Muscle of leg (tissue), 11 donors: ENCODE data around the gene EXOC3L4. TPM values are rescaled to one million over a fixed set of nuclear protein-coding genes. Genes with fewer than 3 reads are reported as not detected.

Source experiments
- DNase-seq: peaks from one replicate; pipeline ENCODE4 v3.0.0; 2013
- H3K27ac ChIP-seq: one replicate; pipeline ENCODE4 v1.5.1; 2013; ENCODE audit warnings: mild to moderate bottlenecking, low read length, control low read depth
- H3K27me3 ChIP-seq: one replicate; pipeline ENCODE4 v1.6.1; 2013; ENCODE audit warnings: low read length; ENCODE audit not compliant: control insufficient read depth, insufficient read depth
- H3K36me3 ChIP-seq: one replicate; pipeline ENCODE4 v1.6.1; 2013; ENCODE audit warnings: low read length; ENCODE audit not compliant: control insufficient read depth, insufficient read depth
- H3K4me1 ChIP-seq: one replicate; pipeline ENCODE4 v1.6.1; 2013; ENCODE audit warnings: low read length; ENCODE audit not compliant: control insufficient read depth, insufficient read depth
- H3K4me3 ChIP-seq: one replicate; pipeline ENCODE4 v1.5.1; 2013; ENCODE audit warnings: low read length, control low read depth
- H3K9me3 ChIP-seq: replicated peaks from 2 replicates; pipeline ENCODE4 v1.6.1; 2013; ENCODE audit warnings: low read depth, low read length; ENCODE audit not compliant: control insufficient read depth
- WGBS: methylation state at CpG from one replicate; pipeline ENCODE4 v1.1.5; 2013; ENCODE audit warnings: missing lambda C conversion rate; ENCODE audit not compliant: insufficient coverage; 5-methylcytosine and 5-hydroxymethylcytosine counted together
- polyA plus RNA-seq, 8 donors: library from polyadenylated mRNA; unstranded; fragments of 120-200 nt; gene quantifications; one replicate each; pipeline versions ENCODE4 v1.2.1 to v1.2.3, GENCODE V29; 2013; ENCODE audit warnings: inconsistent platforms in 1 of 8, low replicate concordance in 1 of 8; ENCODE audit not compliant: insufficient read length in 8 of 8, insufficient read depth in 1 of 8
- total RNA-seq: library from RNA; stranded (reverse); fragments of 120-200 nt; gene quantifications from one replicate; pipeline ENCODE4 v1.2.4, GENCODE V29; 2013

Gene EXOC3L4
- total and polyA plus RNA-seq, 9 donors: 0.23 to 1.6 (median 0.62) TPM; not detected in 1

DNA sequence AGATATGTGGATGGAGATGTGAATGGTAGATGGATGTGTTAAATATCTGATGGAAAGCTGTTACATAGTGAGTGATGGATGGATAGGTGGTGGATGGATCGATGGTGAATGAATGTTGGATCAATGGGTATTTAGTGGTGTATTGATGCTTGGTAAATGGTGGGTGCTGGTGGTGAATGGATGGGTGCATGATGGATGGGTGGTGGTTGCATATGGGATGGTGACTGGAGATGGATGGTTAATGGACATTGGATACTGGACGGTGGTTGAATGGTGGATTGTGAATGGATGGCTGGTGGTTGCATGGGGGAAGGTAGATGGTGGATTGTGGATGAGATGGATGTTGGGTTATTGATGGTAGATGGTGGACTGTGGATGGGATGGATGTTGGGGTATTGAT lies 12.6 kb upstream of the EXOC3L4 start:
- Histone ChIP-seq H3K27ac (no peak overlapping the region), H3K4me1 (peaks cover 4% of the 10 kb centered on the region), H3K4me3 (no peak overlapping the region), H3K36me3 (no peaks in the 10 kb centered on the region), H3K9me3 (no peaks in the 10 kb centered on the region), H3K27me3 (peaks cover 44% of the 10 kb centered on the region)
- 100% methylated on average over 2 of the region's 2 CpGs for WGBS
- DNase-seq: no peak

DNA sequence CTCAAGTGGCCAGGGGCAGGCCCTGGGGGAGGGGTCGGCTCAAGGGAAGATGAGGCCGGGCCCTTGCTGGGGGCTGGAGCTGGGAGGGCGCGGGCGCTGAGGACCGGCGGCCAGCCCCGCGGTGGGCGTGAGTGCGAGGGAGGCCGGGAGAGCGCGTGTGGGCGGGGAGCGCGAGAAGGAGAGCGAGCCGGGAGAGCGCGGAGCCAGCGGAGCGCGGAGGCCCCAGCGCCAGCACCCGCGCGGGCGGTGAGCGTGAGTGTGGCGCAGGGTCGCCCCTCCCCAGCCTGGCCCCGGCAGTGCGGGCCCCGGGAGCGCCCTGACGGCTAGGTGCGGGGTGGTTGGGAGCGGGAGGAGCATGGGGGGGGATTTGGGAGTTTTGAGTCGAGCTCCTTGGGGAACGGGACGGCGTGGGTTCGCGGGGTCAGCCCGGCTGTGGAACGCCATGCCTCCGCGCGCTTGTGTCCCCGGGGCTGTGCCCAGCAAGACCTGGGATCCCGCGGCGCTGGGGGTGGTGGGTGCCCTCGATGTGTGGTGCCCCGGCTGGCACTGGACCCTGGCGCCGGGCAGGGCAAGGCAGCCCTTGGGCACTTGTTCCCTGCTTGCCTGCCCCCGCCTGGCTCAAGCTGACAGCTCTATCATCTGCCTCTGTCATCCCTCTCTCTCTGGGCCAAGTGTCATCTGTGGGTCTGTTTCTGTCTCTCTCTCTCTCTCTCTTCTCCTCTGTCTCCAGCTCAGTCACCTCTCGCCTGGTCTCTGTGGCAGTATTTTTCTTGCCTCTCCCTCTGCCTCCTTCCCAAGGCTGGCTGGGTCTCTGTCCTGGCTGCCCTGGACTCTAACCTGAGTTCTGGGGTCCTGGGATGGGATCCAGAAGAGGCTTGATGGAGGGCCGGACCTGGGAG lies 10.3 kb upstream of the EXOC3L4 start, which contains the start of gene LBHD2:
Gene LBHD2, plus strand, starts transcription at position 190 of the 899 bp plus-strand sequence. CDS start 1,803 bp downstream, outside the sequence.
- Histone ChIP-seq H3K4me3 (no peak within 1 kb of the TSS), H3K27me3 (peaks cover 38% of the 10 kb centered on the region), H3K27ac (no peak within 1 kb of the TSS), H3K36me3 (no peaks in the 10 kb centered on the region), H3K9me3 (no peaks in the 10 kb centered on the region), H3K4me1 (peaks cover 5% of the 10 kb centered on the region)
- WGBS: 16% methylated on average over 60 of the region's 61 CpGs
- DNase-seq: no peak

- no peak overlapping the region for H3K27ac ChIP-seq
- H3K27me3 ChIP-seq: peaks cover 41% of the 10 kb centered on the region
- peaks cover 7% of the 10 kb centered on the region for H3K4me1 ChIP-seq
- H3K36me3 ChIP-seq: no peaks in the 10 kb centered on the region
- H3K4me3 ChIP-seq: no peak overlapping the region
- no peak for DNase-seq
- 78% methylated on average over 18 of the region's 24 CpGs for WGBS
- no peaks in the 10 kb centered on the region for H3K9me3 ChIP-seq
These were observed 9.1 kb upstream of the EXOC3L4 start for GRCh38 chr14:103085106-103086091.

DNA sequence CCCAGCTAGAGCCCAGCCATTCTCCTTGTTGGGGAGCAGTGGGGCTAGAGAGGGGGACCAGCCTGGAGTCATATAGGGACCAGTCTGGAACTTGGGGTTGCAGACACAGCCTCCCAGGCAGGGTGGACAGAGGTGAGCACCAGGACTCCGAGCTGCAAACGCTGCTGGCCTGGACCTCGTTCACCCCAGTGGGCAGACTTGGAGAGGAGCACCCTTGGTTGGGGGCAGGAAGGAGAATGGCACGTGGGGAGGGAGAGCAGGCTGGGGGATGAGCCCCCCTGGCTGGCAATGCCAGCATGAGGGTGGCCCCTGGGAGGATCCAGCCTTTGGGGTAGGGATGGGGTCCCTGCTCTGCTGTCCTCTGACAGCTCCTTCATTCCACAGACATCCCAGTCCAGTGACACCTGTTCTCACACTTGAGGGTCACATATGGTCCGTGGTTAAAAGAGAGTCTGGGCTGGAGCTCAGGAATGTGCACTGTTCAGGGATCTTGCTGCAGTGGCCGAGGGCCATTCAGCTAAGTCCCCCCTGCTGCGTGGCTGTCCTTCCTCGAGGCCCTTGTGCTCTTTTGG lies 7.7 kb upstream of the EXOC3L4 start:
- no peak for DNase-seq
- 55% methylated on average over 7 of the region's 8 CpGs for WGBS
- peaks cover 52% of the 10 kb centered on the region for H3K27me3 ChIP-seq

GRCh38 chr14:103087343-103087835 lies 7.1 kb upstream of the EXOC3L4 start:
- Histone ChIP-seq H3K27me3 (peaks cover 47% of the 10 kb centered on the region), H3K27ac (no peak overlapping the region), H3K4me3 (no peak overlapping the region), H3K36me3 (no peaks in the 10 kb centered on the region), H3K4me1 (peaks cover 16% of the 10 kb centered on the region), H3K9me3 (no peaks in the 10 kb centered on the region)
- DNase-seq: no peak
- 48% methylated on average over 12 of the region's 13 CpGs for WGBS

More for the DNA sequence above, 7.7 kb upstream of the EXOC3L4 start:
- H3K27ac ChIP-seq: no peak overlapping the region
- H3K36me3 ChIP-seq: no peaks in the 10 kb centered on the region
- H3K4me1 ChIP-seq: peaks cover 16% of the 10 kb centered on the region
- no peaks in the 10 kb centered on the region for H3K9me3 ChIP-seq
- H3K4me3 ChIP-seq: no peak overlapping the region

DNA sequence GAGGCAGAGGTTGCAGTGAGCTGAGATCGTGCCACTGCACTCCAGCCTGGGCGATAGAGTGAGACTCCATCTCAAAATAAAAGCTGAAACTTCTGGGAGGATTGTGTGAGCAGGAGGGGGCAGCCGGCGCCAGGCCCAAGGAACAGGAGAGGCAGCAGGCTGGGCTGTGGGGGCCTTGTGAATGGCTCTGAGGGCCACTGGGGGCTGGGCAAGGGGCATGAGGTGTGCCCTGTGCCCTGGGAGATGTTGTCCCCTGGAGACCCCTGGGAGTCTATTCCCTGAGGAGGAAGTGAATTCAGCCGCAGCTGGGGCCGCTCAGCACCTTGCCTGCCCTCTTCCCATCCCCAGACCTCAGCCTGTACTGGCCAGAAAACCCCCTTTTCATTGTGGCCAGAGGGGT lies 5.6 kb upstream of the EXOC3L4 start:
- peaks cover 17% of the 10 kb centered on the region for H3K4me1 ChIP-seq
- H3K36me3 ChIP-seq: no peaks in the 10 kb centered on the region
- H3K27ac ChIP-seq: no peak overlapping the region
- no peak for DNase-seq
- no peak overlapping the region for H3K4me3 ChIP-seq
- WGBS: 81% methylated on average over 6 of the region's 6 CpGs
- H3K27me3 ChIP-seq: peaks cover 39% of the 10 kb centered on the region
- no peaks in the 10 kb centered on the region for H3K9me3 ChIP-seq

- H3K4me3 ChIP-seq: no peak overlapping the region
- H3K27ac ChIP-seq: no peak overlapping the region
- 71% methylated on average over 27 of the region's 28 CpGs for WGBS
- peaks cover 20% of the 10 kb centered on the region for H3K4me1 ChIP-seq
- DNase-seq: no peak
- no peaks in the 10 kb centered on the region for H3K9me3 ChIP-seq
- H3K36me3 ChIP-seq: no peaks in the 10 kb centered on the region
- H3K27me3 ChIP-seq: peaks cover 33% of the 10 kb centered on the region
These were observed 4.9 kb upstream of the EXOC3L4 start for GRCh38 chr14:103089386-103090335.

- Histone ChIP-seq H3K4me3 (no peak overlapping the region), H3K9me3 (no peaks in the 10 kb centered on the region), H3K36me3 (no peaks in the 10 kb centered on the region), H3K27ac (no peak overlapping the region), H3K27me3 (peaks cover 24% of the 10 kb centered on the region), H3K4me1 (peaks cover 26% of the 10 kb centered on the region)
- 71% methylated on average over 5 of the region's 12 CpGs for WGBS
- DNase-seq: no peak
These were observed 4.0 kb upstream of the EXOC3L4 start for GRCh38 chr14:103090481-103091020.
